Liver (tissue), 9 donors: Measurements from ENCODE around the gene AP3B1. TPM values are rescaled to one million over a fixed set of nuclear protein-coding genes. Genes with fewer than 3 reads are reported as not detected.

Source experiments
- DNase-seq: peaks from one replicate; pipeline ENCODE4 v3.0.0-alpha.2; 2017; ENCODE audit warnings: low spot score
- H3K27ac ChIP-seq, 2 donors: one replicate each; pipeline ENCODE4 v1.7.0; 2013; ENCODE audit warnings: inconsistent platforms in 2 of 2, low read length in 2 of 2, control low read depth in 1 of 2, low read depth in 1 of 2, mild to moderate bottlenecking in 1 of 2
- H3K27me3 ChIP-seq, 4 donors: one replicate each; pipeline versions ENCODE4 v1.6.1 to v1.7.0; 2013; ENCODE audit warnings: low read length in 3 of 4, inconsistent platforms in 1 of 4, mild to moderate bottlenecking in 1 of 4, moderate library complexity in 1 of 4; ENCODE audit not compliant: control insufficient read depth in 4 of 4, insufficient read depth in 4 of 4
- H3K36me3 ChIP-seq, 4 donors: one replicate each; pipeline versions ENCODE4 v1.6.1 to v1.7.0; 2013; ENCODE audit warnings: low read length in 3 of 4, mild to moderate bottlenecking in 3 of 4, low read depth in 1 of 4, moderate library complexity in 1 of 4; ENCODE audit not compliant: control insufficient read depth in 4 of 4, insufficient read depth in 3 of 4
- H3K4me1 ChIP-seq, 4 donors: one replicate each; pipeline versions ENCODE4 v1.6.1 to v1.7.0; 2013; ENCODE audit warnings: low read length in 3 of 4, mild to moderate bottlenecking in 3 of 4, moderate library complexity in 1 of 4; ENCODE audit not compliant: control insufficient read depth in 4 of 4, insufficient read depth in 4 of 4
- H3K4me3 ChIP-seq, 3 donors: one replicate each; pipeline versions ENCODE4 v1.6.1 to v1.7.0; 2013; ENCODE audit warnings: low read length in 3 of 3, control low read depth in 1 of 3, low read depth in 1 of 3, mild to moderate bottlenecking in 1 of 3
- H3K9ac ChIP-seq, 2 donors: one replicate each; pipeline ENCODE4 v1.7.0; 2013; ENCODE audit warnings: low read length in 2 of 2, mild to moderate bottlenecking in 2 of 2, moderate library complexity in 2 of 2, control low read depth in 1 of 2, low read depth in 1 of 2
- H3K9me3 ChIP-seq, 4 donors: one replicate each; pipeline versions ENCODE4 v1.6.1 to v1.7.0; 2013; ENCODE audit warnings: low read length in 3 of 4; ENCODE audit not compliant: control insufficient read depth in 4 of 4
- EGR1 ChIP-seq, 2 donors: IDR thresholded peaks; 2 replicates each; pipeline ENCODE4 v1.6.1; 2016 to 2018; ENCODE audit warnings: antibody characterized with exemption in 2 of 2, low read depth in 2 of 2
- HNF4A ChIP-seq, 2 donors: conservative IDR thresholded peaks; 2 replicates each; pipeline ENCODE4 v1.6.1; 2016; ENCODE audit warnings: antibody characterized with exemption in 2 of 2, mild to moderate bottlenecking in 2 of 2
- RAD21 ChIP-seq, 2 donors: IDR thresholded peaks; 2 replicates each; pipeline ENCODE4 v1.6.1; 2016; ENCODE audit warnings: antibody characterized with exemption in 2 of 2, mild to moderate bottlenecking in 2 of 2
- RXRA ChIP-seq, 2 donors: IDR thresholded peaks; 2 replicates each; pipeline ENCODE4 v1.6.1; 2017 to 2018; ENCODE audit warnings: antibody characterized with exemption in 2 of 2, mild to moderate bottlenecking in 1 of 2
- SP1 ChIP-seq: IDR thresholded peaks from 2 replicates; pipeline ENCODE4 v1.6.1; 2018; ENCODE audit warnings: antibody characterized with exemption, mild to moderate bottlenecking
- TAF1 ChIP-seq: conservative IDR thresholded peaks from 2 replicates; pipeline ENCODE4 v1.6.1; 2016; ENCODE audit warnings: antibody characterized with exemption, mild to moderate bottlenecking
- YY1 ChIP-seq: IDR thresholded peaks from 2 replicates; pipeline ENCODE4 v1.6.1; 2016; ENCODE audit warnings: antibody characterized with exemption, mild to moderate bottlenecking
- WGBS: extraction: QIAGEN DNeasy Blood & Tissue Kit; methylation state at CpG from one replicate; pipeline ENCODE4 v1.1.7; 2013; 5-methylcytosine and 5-hydroxymethylcytosine counted together
- polyA plus RNA-seq, 2 donors: library from polyadenylated mRNA; stranded (reverse) in 1 of 2; unstranded in 1 of 2; fragments of 200-250 nt in 1 of 2; fragments of >200 nt in 1 of 2; fragmentation: Nextera tagmentation in 1 of 2; extraction: Ambion mirVana in 1 of 2; gene quantifications; one replicate each; pipeline versions ENCODE4 v1.2.1 to v1.2.3, GENCODE V29; 2013 to 2015
- total RNA-seq, 2 donors: library from RNA; depleted of rRNA; stranded (reverse); fragments of >200 nt; gene quantifications; one replicate each; pipeline ENCODE4 v1.2.3, GENCODE V29; 2014
- TF ChIP-seq, protein P1 (sequence below): IDR thresholded peaks from 2 replicates; pipeline ENCODE4 v1.6.1; 2016; ENCODE audit warnings: antibody characterized with exemption
- TF ChIP-seq, protein P2 (sequence below): IDR thresholded peaks from 2 replicates; pipeline ENCODE4 v1.6.1; 2016; ENCODE audit warnings: antibody characterized with exemption
- TF ChIP-seq, protein P3 (sequence below): fragments of 150-350 bp; IDR thresholded peaks from 2 replicates; pipeline ENCODE4 v1.5.1; 2017; ENCODE audit warnings: improper control_type of control experiment, low read depth, low read length; ENCODE audit not compliant: missing input control
- donor health status: healthy.
- donor health status: healthy.
- donor health status: healthy.
- donor health status: healthy.
- donor health status: healthy.

Gene AP3B1
- total and polyA plus RNA-seq, 4 donors = 8.2 to 23.1 (median 14.4) TPM

DNA sequence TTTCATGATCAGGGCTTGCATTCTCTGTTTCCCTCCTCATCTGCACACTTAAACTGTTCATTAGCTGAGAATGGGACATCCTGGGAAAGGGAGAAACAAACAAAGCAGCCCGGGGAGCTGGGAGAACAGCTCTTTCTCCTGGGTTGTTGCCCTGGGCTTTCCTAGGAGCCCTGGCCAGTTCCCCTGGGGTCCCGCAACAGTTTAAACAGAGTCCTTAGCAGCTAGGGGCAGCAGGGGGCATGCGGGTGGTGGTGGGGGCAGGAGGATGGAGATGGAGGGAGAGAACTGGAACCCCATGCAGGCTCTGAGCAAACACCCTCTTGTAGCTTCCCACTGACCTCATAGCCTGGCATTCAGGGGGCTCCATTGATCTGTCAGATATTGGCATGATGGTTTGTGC lies 309.3 kb downstream of the AP3B1 start (continued):
- TF ChIP-seq EGR1 (IDR thresholded peaks at IDR 0.05; ENCODE audit: low read depth in 2 of 2) = no peak
- TF ChIP-seq TAF1 = no peak

DNA sequence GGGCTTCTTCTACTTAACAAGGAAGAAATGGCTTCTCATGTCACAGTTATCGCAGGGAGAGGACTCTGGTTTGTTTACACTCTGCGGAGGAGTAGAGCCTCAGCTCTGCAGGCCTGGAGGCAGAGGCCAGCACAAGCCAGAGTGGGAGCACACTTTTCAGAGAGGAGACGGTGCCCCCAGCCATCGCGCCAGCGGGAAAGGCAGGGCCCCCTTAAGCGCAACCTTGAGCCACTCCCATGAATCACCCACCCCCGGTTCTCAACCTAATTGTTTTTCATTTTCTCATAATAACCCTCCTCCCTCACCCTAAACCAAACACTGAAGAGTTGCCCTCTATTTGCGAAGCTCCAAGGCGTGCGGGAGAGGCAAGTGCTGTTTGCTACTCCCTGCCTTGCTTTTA lies 309.9 kb downstream of the AP3B1 start:
- 46% methylated on average over 11 of the region's 11 CpGs for WGBS
- no peaks in the 10 kb centered on the region for H3K36me3 ChIP-seq
- no peak for TF ChIP-seq RXRA (IDR thresholded peaks at IDR 0.05)
- no peaks in the 10 kb centered on the region for H3K9me3 ChIP-seq
- no peaks in the 10 kb centered on the region for H3K27me3 ChIP-seq
- no peak overlapping the region for H3K4me3 ChIP-seq
- no peak overlapping the region for H3K27ac ChIP-seq
- no peak overlapping the region for H3K9ac ChIP-seq
- no peak for DNase-seq
- H3K4me1 ChIP-seq = no peaks in the 10 kb centered on the region

DNA sequence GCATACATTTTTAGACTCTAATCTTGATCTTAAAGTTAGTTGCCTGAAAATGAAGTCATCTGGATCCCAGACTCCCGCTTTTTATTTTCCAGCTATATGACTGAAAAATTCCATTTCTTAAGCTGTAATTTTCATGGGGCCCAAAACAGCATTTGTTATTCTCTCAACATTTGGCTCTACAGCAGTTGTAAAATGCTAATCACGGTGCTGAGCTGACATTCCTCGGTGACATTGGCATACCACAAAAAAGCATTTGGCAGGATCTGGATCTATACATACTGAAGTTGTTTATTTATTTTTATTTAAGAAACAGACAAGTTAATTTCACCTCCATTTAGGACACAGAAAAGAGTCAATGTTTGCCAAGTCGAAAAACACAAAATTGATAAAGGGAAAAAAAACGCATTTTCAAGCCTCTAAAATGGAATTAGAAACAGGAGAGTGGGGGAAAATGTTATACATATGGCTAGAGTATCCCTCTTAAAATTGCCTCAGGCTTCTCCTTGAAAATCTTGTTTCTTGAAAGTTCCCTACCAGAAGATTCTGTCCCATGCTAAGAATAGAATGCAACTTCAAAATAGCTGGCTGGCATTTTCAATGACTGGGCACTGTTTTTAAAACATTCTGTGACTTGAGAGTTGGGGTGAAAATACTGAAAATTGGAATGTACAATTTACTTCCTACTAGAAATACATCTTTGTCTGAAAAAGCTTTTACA lies 310.9 kb downstream of the AP3B1 start:
- H3K27me3 ChIP-seq = no peaks in the 10 kb centered on the region
- TF ChIP-seq RXRA (IDR thresholded peaks at IDR 0.05) = no peak
- TF ChIP-seq RAD21 (IDR thresholded peaks at IDR 0.05) = no peak
- TF ChIP-seq, protein P1, sequence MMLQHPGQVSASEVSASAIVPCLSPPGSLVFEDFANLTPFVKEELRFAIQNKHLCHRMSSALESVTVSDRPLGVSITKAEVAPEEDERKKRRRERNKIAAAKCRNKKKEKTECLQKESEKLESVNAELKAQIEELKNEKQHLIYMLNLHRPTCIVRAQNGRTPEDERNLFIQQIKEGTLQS = no peak
- TF ChIP-seq SP1 = no peak
- TF ChIP-seq EGR1 (IDR thresholded peaks at IDR 0.05; ENCODE audit: low read depth in 2 of 2) = no peak
- TF ChIP-seq YY1 = no peak
- TF ChIP-seq, protein P2, sequence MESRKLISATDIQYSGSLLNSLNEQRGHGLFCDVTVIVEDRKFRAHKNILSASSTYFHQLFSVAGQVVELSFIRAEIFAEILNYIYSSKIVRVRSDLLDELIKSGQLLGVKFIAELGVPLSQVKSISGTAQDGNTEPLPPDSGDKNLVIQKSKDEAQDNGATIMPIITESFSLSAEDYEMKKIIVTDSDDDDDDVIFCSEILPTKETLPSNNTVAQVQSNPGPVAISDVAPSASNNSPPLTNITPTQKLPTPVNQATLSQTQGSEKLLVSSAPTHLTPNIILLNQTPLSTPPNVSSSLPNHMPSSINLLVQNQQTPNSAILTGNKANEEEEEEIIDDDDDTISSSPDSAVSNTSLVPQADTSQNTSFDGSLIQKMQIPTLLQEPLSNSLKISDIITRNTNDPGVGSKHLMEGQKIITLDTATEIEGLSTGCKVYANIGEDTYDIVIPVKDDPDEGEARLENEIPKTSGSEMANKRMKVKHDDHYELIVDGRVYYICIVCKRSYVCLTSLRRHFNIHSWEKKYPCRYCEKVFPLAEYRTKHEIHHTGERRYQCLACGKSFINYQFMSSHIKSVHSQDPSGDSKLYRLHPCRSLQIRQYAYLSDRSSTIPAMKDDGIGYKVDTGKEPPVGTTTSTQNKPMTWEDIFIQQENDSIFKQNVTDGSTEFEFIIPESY = no peak
- TF ChIP-seq, protein P3, sequence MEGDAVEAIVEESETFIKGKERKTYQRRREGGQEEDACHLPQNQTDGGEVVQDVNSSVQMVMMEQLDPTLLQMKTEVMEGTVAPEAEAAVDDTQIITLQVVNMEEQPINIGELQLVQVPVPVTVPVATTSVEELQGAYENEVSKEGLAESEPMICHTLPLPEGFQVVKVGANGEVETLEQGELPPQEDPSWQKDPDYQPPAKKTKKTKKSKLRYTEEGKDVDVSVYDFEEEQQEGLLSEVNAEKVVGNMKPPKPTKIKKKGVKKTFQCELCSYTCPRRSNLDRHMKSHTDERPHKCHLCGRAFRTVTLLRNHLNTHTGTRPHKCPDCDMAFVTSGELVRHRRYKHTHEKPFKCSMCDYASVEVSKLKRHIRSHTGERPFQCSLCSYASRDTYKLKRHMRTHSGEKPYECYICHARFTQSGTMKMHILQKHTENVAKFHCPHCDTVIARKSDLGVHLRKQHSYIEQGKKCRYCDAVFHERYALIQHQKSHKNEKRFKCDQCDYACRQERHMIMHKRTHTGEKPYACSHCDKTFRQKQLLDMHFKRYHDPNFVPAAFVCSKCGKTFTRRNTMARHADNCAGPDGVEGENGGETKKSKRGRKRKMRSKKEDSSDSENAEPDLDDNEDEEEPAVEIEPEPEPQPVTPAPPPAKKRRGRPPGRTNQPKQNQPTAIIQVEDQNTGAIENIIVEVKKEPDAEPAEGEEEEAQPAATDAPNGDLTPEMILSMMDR = no peak
- H3K9ac ChIP-seq = no peak overlapping the region

DNA sequence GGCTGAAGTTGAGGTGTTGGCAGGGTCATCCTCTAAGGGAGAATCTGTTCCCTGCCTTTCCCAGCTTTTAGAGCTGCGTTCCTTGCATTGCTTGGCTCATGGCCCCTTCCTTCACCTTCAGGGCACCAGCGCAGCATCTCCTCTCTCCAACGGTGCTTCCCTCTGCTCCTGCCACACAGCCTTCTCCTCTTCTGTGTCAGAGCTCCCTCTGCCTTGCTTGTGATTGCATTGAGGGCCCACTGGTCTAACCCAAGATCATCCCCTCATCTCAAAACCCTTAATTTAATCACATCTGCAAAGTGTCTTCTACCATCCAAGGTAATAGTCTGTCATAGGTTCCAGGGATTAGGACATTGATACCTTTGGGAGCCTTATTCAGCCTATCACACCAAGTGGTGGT lies 312.7 kb downstream of the AP3B1 start:
- H3K4me3 ChIP-seq = no peak overlapping the region
- TF ChIP-seq HNF4A (conservative IDR thresholded peaks at IDR 0.05) (no peak), RAD21 (IDR thresholded peaks at IDR 0.05) (peak in 1 of 2 donors; percentile 7)
- no peak for DNase-seq
- no peaks in the 10 kb centered on the region for H3K4me1 ChIP-seq
- H3K27me3 ChIP-seq = no peaks in the 10 kb centered on the region
- no peak overlapping the region for H3K9ac ChIP-seq
- H3K9me3 ChIP-seq = no peaks in the 10 kb centered on the region
- no peaks in the 10 kb centered on the region for H3K36me3 ChIP-seq
- H3K27ac ChIP-seq = no peak overlapping the region
- WGBS = 85% methylated on average over 3 of the region's 3 CpGs

More for the DNA sequence above, 310.9 kb downstream of the AP3B1 start:
- no peaks in the 10 kb centered on the region for H3K36me3 ChIP-seq
- no peak for DNase-seq
- 81% methylated on average over 5 of the region's 5 CpGs for WGBS
- H3K9me3 ChIP-seq = no peaks in the 10 kb centered on the region
- no peak overlapping the region for H3K4me3 ChIP-seq
- no peak overlapping the region for H3K27ac ChIP-seq
- no peaks in the 10 kb centered on the region for H3K4me1 ChIP-seq
